ENCODE results near the gene LEPR.

Gene LEPR

DNA sequence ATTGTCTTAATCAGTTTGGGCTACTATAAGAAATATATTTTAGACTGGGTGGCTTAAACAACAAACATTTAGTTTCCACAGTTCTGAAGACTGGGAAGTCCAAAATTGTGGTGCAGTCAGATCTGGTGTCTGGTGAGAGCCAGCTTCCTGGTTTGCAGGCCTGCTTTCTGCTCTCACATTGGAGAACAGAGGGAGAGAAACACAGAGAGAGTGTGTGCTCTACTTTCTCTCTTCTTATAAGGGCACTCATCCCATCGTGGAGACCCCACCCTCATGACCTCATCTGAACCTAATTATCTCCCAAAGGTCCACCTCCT is 4.1 kb downstream of the LEPR start:
- Histone ChIP-seq H3K4me3 (no peak overlapping the region), H3K9me3 (no peaks in the 10 kb centered on the region), H3K36me3 (peaks cover 18 to 30% (median 26%) of the 10 kb centered on the region in 3 donors), H3K4me1 (peaks cover 0 to 40% (median 31%) of the 10 kb centered on the region in 4 donors), H3K27me3 (no peaks in the 10 kb centered on the region), H3K27ac (peak overlapping the region in 1 of 2 donors; percentile 9)
- DNase-seq = no peak
- intact Hi-C loops (cut with DNase I; ENCODE audit: low total_unique reads) = loop anchor here (10.0 kb wide), 1 partner anchor 160 kb away; no protein-coding TSS in a partner anchor
- TF ChIP-seq, protein P1, sequence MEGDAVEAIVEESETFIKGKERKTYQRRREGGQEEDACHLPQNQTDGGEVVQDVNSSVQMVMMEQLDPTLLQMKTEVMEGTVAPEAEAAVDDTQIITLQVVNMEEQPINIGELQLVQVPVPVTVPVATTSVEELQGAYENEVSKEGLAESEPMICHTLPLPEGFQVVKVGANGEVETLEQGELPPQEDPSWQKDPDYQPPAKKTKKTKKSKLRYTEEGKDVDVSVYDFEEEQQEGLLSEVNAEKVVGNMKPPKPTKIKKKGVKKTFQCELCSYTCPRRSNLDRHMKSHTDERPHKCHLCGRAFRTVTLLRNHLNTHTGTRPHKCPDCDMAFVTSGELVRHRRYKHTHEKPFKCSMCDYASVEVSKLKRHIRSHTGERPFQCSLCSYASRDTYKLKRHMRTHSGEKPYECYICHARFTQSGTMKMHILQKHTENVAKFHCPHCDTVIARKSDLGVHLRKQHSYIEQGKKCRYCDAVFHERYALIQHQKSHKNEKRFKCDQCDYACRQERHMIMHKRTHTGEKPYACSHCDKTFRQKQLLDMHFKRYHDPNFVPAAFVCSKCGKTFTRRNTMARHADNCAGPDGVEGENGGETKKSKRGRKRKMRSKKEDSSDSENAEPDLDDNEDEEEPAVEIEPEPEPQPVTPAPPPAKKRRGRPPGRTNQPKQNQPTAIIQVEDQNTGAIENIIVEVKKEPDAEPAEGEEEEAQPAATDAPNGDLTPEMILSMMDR (IDR thresholded peaks at IDR 0.05) = no peak

DNA sequence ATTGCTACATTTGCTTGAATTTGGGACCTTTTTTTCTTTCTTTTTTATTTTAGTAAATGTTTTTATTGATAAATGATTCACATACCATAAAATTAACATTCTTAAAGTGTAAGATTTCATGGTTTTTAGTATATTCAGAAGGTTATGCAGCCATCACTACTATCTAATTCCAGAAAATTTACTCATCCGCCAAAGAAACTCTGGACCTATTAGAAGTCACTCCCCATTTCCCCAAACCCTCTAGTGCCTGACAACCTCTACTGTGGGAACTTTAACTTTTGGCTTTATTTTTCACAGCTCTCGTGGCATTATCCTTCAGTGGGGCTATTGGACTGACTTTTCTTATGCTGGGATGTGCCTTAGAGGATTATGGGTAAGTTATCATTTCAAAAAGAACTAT is 4.5 kb downstream of the LEPR start:
- Histone ChIP-seq H3K4me3 (no peak overlapping the region), H3K27ac (no peak overlapping the region), H3K9me3 (no peaks in the 10 kb centered on the region), H3K27me3 (no peaks in the 10 kb centered on the region), H3K36me3 (peaks cover 18 to 30% (median 26%) of the 10 kb centered on the region in 3 donors), H3K4me1 (peaks cover 0 to 44% (median 32%) of the 10 kb centered on the region in 4 donors)
- DNase-seq = no peak
- intact Hi-C loops (cut with DNase I; ENCODE audit: low total_unique reads) = loop anchor here (10.0 kb wide), 1 partner anchor 160 kb away; no protein-coding TSS in a partner anchor
- TF ChIP-seq, protein P1 (IDR thresholded peaks at IDR 0.05) = no peak

DNA sequence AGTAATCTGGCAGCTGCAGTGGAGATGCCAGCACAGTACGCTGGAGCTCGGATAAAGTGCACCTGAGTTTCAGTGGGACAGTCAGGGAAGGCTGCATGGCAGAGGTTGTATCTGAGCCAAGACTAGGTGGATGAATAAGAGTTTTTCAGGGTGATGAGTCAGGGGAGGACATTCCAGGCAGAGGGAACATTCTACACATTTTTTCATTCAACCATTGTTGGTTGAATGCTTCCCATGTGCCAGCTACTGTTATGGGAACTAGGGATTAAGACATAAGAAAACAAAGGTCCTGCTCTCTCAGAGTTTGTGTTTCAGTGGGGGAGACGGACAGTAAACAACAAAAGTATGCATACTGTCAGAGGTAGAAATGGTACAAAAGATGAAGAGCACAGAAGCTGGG is 5.2 kb downstream of the LEPR start:
- Histone ChIP-seq H3K4me3 (no peak overlapping the region), H3K4me1 (peaks cover 0 to 50% (median 34%) of the 10 kb centered on the region in 4 donors), H3K27me3 (no peaks in the 10 kb centered on the region), H3K9me3 (no peaks in the 10 kb centered on the region), H3K36me3 (peaks cover 18 to 30% (median 26%) of the 10 kb centered on the region in 3 donors), H3K27ac (no peak overlapping the region)
- TF ChIP-seq, protein P1 (IDR thresholded peaks at IDR 0.05) = no peak
- intact Hi-C loops (cut with DNase I; ENCODE audit: low total_unique reads) = loop anchor here (10.0 kb wide), 1 partner anchor 161 kb away; no protein-coding TSS in a partner anchor
- no peak for DNase-seq

DNA sequence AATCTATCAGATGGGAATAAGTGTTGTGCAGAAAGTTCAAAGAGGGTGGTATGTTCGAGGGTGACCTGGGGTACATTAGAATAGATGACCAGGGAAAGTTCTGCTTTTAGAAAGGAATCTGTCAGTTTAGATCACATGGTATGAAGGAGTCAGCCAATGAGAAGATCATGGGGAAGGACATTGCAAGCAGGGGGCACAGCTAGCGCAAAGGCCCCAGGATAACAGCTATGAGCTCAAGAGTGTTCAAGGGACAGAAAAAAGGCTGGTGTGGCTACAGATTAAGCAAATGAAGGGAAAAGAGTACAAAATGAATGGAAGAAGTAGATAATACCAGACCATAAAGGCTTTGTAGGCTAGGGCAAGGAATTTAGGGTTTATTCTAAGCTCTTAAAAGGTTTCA is 8.6 kb downstream of the LEPR start:
- intact Hi-C loops (cut with DNase I; ENCODE audit: low total_unique reads) = loop anchor here (10.0 kb wide), 1 partner anchor 164 kb away; no protein-coding TSS in a partner anchor
- Histone ChIP-seq H3K27ac (peak overlapping the region; percentile 46 to 57), H3K4me1 (peaks cover 0 to 26% (median 15%) of the 10 kb centered on the region in 4 donors)

DNA sequence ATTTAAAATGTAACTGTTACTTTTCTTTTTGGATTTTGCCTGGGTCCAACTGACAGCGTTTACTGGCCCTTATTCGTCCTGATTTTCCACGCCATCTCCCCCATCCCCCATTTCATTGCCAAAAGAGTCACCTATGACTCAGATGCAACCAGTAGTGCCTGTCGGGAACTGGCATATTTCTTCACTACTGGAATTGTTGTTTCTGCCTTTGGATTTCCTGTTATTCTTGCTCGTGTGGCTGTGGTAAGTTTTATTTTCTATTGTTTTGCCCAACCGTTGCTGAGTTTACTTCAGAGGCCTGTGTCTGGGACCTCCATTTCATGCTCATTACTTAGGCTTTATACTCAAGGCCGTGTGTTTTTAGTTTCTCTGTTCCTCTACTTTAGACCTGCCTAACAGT is 9.3 kb downstream of the LEPR start:
- Histone ChIP-seq H3K9me3 (no peaks in the 10 kb centered on the region), H3K4me1 (peaks cover 0 to 19% (median 12%) of the 10 kb centered on the region in 4 donors), H3K27me3 (no peaks in the 10 kb centered on the region), H3K36me3 (peaks cover 32 to 56% (median 47%) of the 10 kb centered on the region in 3 donors), H3K27ac (peak overlapping the region; percentile 46 to 57), H3K4me3 (no peak overlapping the region)
- peak in 1 of 2 donors; percentile 24 for DNase-seq
- intact Hi-C loops (cut with DNase I; ENCODE audit: low total_unique reads) = loop anchor here (10.0 kb wide), 1 partner anchor 165 kb away; no protein-coding TSS in a partner anchor
- TF ChIP-seq, protein P1 (IDR thresholded peaks at IDR 0.05) = no peak

More for the DNA sequence above, 8.6 kb downstream of the LEPR start:
- DNase-seq = no peak
- TF ChIP-seq, protein P1 (IDR thresholded peaks at IDR 0.05) = no peak
- no peaks in the 10 kb centered on the region for H3K27me3 ChIP-seq
- H3K4me3 ChIP-seq = no peak overlapping the region
- no peaks in the 10 kb centered on the region for H3K9me3 ChIP-seq
- peaks cover 29 to 50% (median 44%) of the 10 kb centered on the region in 3 donors for H3K36me3 ChIP-seq
